Activated CD8-positive, alpha-beta memory T cell treated with anti-CD3 and anti-CD28 coated beads for 1 hour (primary cell): ENCODE measurements around the gene ZBTB33.

ENCODE experiments used
- DNase-seq, 2 donors: peaks; one replicate each; pipeline ENCODE4 v3.0.0-alpha.2; 2020; ENCODE audit warnings: low read depth in 1 of 2; ENCODE audit errors: extremely low read depth in 1 of 2

ZBTB33 gene

DNA sequence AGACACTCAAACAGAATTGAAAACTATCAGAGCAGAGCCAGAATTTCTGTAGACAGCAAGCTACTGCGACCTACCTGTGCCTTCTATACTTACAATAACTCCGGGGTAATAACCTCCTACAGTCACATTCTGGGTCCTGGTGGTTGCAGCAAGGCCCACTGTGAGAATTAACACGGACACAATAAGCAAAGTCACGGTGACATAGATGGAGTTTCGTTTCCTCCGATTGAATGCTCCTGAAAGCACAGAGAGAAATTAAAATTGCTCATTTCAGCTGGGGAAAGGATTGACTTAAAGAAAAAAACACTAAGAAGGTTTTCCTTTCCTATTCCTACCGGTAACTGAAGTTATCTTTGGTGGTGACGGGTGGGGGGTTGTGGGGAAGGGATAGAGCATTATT, 53.6 kb downstream of the ZBTB33 start:
- DNase-seq, result no peak

DNA sequence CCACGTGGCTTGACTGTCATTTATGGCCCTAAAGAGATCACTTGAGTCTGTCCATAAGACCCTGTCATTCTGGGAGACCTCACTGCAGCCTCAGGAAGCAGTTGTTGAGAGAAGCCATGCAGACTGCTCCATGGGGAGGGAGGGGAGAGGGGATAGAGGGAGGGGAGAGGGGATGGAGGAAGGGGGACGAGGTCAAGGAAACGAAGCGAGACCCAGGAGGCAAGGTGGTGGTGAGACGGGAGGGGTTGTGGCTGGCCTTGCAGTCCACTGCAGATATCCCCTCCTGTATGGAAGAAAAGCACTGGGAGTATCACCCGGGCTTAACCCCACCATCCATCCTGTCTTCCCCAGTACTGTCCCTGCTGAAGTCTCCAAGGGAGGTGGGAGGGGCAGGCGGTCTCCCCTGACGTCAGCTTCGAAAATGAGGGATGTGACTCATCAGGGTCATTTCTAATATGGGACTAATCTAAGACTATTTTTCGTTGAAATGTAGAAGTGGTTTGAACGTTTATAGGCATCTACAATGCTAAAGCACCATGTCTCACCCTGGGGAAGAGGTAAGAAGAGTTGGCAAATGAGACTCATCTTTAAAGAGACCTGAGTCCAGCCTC, 55.0 kb downstream of the ZBTB33 start:
- DNase-seq, result no peak

- DNase-seq, result no peak
Observed at GRCh38 chrX:120306630-120307029, 56.0 kb downstream of the ZBTB33 start.
